Measurements from ENCODE around the gene FOXI2. TPM values are rescaled to one million over a fixed set of nuclear protein-coding genes. Genes with fewer than 3 reads are reported as not detected.
A peak's percentile ranks its signal among the peaks of the same experiment; 100 is the strongest.

FOXI2 gene
- total RNA-seq, 1 donor from 2014 or later = not detected

DNA sequence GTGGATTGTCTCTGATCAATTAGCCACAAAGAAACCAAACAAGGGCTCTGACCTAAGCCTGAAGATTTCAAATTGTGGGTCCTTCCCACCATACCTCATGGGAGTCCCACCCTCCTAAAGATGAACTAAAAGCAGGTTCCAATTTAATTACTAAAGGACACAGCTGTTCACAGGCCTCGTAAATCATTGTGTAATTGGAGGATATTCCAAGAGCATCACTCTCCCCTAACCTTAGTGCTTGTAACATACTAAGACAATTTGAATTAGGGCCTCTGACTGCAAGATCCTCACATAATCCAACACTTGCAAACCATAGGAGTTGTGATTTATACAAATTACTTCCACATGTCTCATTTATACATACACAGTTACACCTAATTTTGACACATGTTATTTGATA, 44.4 kb downstream of the FOXI2 start:
- H3K27me3 ChIP-seq = no peaks in the 10 kb centered on the region
- H3K9ac ChIP-seq = no peak overlapping the region
- no peaks in the 10 kb centered on the region for H3F3A ChIP-seq (ENCODE audit: low read depth)
- no peaks in the 10 kb centered on the region for H3K36me3 Mint-ChIP-seq
- H3K4me1 ChIP-seq = no peaks in the 10 kb centered on the region
- H3K4me1 Mint-ChIP-seq = no peaks in the 10 kb centered on the region
- H3K79me2 ChIP-seq (ENCODE audit: low read depth) = no peaks in the 10 kb centered on the region
- no peak for TF ChIP-seq EZH2phosphoT487 (IDR thresholded peaks at IDR 0.05)
- TF ChIP-seq, protein P1, sequence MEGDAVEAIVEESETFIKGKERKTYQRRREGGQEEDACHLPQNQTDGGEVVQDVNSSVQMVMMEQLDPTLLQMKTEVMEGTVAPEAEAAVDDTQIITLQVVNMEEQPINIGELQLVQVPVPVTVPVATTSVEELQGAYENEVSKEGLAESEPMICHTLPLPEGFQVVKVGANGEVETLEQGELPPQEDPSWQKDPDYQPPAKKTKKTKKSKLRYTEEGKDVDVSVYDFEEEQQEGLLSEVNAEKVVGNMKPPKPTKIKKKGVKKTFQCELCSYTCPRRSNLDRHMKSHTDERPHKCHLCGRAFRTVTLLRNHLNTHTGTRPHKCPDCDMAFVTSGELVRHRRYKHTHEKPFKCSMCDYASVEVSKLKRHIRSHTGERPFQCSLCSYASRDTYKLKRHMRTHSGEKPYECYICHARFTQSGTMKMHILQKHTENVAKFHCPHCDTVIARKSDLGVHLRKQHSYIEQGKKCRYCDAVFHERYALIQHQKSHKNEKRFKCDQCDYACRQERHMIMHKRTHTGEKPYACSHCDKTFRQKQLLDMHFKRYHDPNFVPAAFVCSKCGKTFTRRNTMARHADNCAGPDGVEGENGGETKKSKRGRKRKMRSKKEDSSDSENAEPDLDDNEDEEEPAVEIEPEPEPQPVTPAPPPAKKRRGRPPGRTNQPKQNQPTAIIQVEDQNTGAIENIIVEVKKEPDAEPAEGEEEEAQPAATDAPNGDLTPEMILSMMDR (IDR thresholded peaks at IDR 0.05) = no peak
- TF ChIP-seq EZH2 (IDR thresholded peaks at IDR 0.05) = no peak
- no peak overlapping the region for H3K27ac Mint-ChIP-seq
- H3K4me3 Mint-ChIP-seq = no peak overlapping the region
- H3K9me3 ChIP-seq (ENCODE audit: low read depth) = peaks cover 5% of the 10 kb centered on the region
- H3K9me3 Mint-ChIP-seq = peaks cover 9% of the 10 kb centered on the region
- H3K4me3 ChIP-seq = no peak overlapping the region
- DNase-seq (ENCODE audit: low spot score) = no peak
- no peaks in the 10 kb centered on the region for H3K27me3 Mint-ChIP-seq (ENCODE audit: insufficient read depth, low read depth)
- H3K4me2 ChIP-seq = no peak overlapping the region
- no peak overlapping the region for H3K27ac ChIP-seq
- H3K36me3 ChIP-seq = no peaks in the 10 kb centered on the region
- no peaks in the 10 kb centered on the region for H4K20me1 ChIP-seq (ENCODE audit: low read depth)
- no peak overlapping the region for H2AFZ ChIP-seq (replicated peaks)

DNA sequence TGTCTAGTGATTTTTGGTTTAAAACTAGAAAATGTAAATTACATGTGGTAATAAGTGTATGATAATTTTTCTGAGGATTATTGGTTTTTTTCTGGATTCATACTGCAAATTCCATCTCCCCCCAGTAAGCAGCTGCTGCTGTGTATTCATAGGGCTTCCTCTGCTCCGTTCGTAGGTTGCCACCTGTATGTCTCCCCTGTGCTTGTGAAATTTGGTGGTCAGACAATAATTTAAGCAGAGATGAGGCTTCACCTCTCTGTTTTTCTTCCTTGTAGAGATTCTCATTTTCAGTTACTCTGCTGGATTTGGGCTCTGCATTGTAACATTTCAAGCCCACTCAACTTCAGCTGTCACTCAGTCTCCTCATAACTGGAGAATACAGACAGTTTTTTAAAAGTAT, 50.9 kb downstream of the FOXI2 start:
- H3K36me3 ChIP-seq = no peaks in the 10 kb centered on the region
- Mint-ChIP-seq H3K9me3 (peaks cover 9% of the 10 kb centered on the region), H3K27me3 (ENCODE audit: insufficient read depth, low read depth) (peaks cover 2% of the 10 kb centered on the region), H3K36me3 (no peaks in the 10 kb centered on the region), H3K27ac (no peak overlapping the region), H3K4me3 (no peak overlapping the region), H3K4me1 (peaks cover 14% of the 10 kb centered on the region)
- H3K9me3 ChIP-seq (ENCODE audit: low read depth) = peaks cover 5% of the 10 kb centered on the region
- peaks cover 7% of the 10 kb centered on the region for H3F3A ChIP-seq (ENCODE audit: low read depth)
- no peak overlapping the region for H3K4me3 ChIP-seq
- H3K27me3 ChIP-seq = no peaks in the 10 kb centered on the region
- H3K4me1 ChIP-seq = peaks cover 15% of the 10 kb centered on the region
- no peak overlapping the region for H3K9ac ChIP-seq
- no peaks in the 10 kb centered on the region for H4K20me1 ChIP-seq (ENCODE audit: low read depth)
- no peak overlapping the region for H2AFZ ChIP-seq (replicated peaks)
- TF ChIP-seq EZH2 (IDR thresholded peaks at IDR 0.05) (no peak), EZH2phosphoT487 (IDR thresholded peaks at IDR 0.05) (no peak)
- TF ChIP-seq, protein P1 (IDR thresholded peaks at IDR 0.05) = no peak
- no peaks in the 10 kb centered on the region for H3K79me2 ChIP-seq (ENCODE audit: low read depth)
- DNase-seq (ENCODE audit: low spot score) = no peak
- no peak overlapping the region for H3K4me2 ChIP-seq
- H3K27ac ChIP-seq = no peak overlapping the region

DNA sequence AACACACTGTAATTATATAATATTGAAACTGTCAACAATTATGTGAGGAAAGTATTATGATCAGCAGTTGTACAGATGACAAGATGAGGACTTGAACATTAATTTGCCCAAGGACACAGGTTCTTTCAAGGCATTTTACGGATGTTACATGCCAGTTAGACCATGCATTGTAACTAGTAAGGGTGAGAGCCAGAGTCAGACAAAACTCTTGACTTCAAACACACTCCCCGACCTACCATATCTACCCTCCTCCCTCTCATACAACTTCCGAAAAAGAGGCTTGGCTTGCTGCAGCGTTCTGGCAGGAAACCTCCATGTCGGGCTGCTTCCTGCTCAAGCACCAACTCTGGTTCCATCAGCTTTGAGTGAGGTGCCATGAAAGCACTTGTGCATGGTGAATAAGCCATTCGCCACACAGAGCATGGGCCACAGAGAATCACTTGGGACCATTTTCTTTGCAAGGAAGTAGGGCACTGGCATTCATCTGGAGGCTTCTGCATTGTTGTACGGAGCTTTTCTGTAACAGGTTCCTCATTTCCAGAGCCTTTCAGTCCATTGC, 53.2 kb downstream of the FOXI2 start:
- H4K20me1 ChIP-seq (ENCODE audit: low read depth) = no peaks in the 10 kb centered on the region
- no peak overlapping the region for H3K9ac ChIP-seq
- H2AFZ ChIP-seq (replicated peaks) = peak overlapping the region; percentile 55
- H3K27ac ChIP-seq = peak overlapping the region; percentile 6
- no peaks in the 10 kb centered on the region for H3K36me3 ChIP-seq
- no peaks in the 10 kb centered on the region for H3K9me3 ChIP-seq (ENCODE audit: low read depth)
- peaks cover 2% of the 10 kb centered on the region for H3K9me3 Mint-ChIP-seq
- H3K4me3 Mint-ChIP-seq = no peak overlapping the region
- H3K4me2 ChIP-seq = peak overlapping the region; percentile 51
- H3K4me1 Mint-ChIP-seq = peaks cover 14% of the 10 kb centered on the region
- peaks cover 15% of the 10 kb centered on the region for H3K4me1 ChIP-seq
- H3K27me3 ChIP-seq = no peaks in the 10 kb centered on the region
- H3K27ac Mint-ChIP-seq = no peak overlapping the region
- peaks cover 7% of the 10 kb centered on the region for H3F3A ChIP-seq (ENCODE audit: low read depth)
- DNase-seq (ENCODE audit: low spot score) = no peak
- no peaks in the 10 kb centered on the region for H3K36me3 Mint-ChIP-seq
- H3K4me3 ChIP-seq = no peak overlapping the region
- no peaks in the 10 kb centered on the region for H3K79me2 ChIP-seq (ENCODE audit: low read depth)
- peaks cover 2% of the 10 kb centered on the region for H3K27me3 Mint-ChIP-seq (ENCODE audit: insufficient read depth, low read depth)
- no peak for TF ChIP-seq EZH2 (IDR thresholded peaks at IDR 0.05)
- TF ChIP-seq EZH2phosphoT487 (IDR thresholded peaks at IDR 0.05) = no peak
- TF ChIP-seq, protein P1 (IDR thresholded peaks at IDR 0.05) = no peak

Other genes with a start within 250 kb of the FOXI2 start
- not detected in 2 replicates for gene NPS, start 187.9 kb upstream of the FOXI2 start, total RNA-seq (ENCODE audit: low replicate concordance)
- 0.12 TPM in 1 of 2 replicates, not detected in the other for gene CLRN3, start 155.8 kb downstream of the FOXI2 start, total RNA-seq (ENCODE audit: low replicate concordance)
- gene PTPRE, start 169.9 kb downstream of the FOXI2 start, total RNA-seq (ENCODE audit: low replicate concordance) = 0.21 and 0.93 TPM in 2 replicates

All from neural progenitor cell (in vitro differentiated cells).